HepG2 (cell line): ENCODE data around the gene TBC1D21. TPM values are rescaled to one million over a fixed set of nuclear protein-coding genes. Genes with fewer than 3 reads are reported as not detected.

Source experiments
- ATAC-seq: fragments of 200-7000 bp; cut with Tn5 transposase; 3 replicates; pipeline ENCODE4 v1.9.1; 2020; ENCODE audit warnings: mild to moderate bottlenecking, moderate library complexity
- BruUV-seq: library from RNA; stranded (reverse); fragments of 400-500 nt; replicated peaks from 2 replicates; lab custom pipeline; 2021; lab: Mats Ljungman, UMichigan
- CTCF ChIA-PET: fragments of 300-600 bp; formaldehyde crosslinking; extraction: SDS; loops from one replicate; lab custom pipeline; 2021; ENCODE audit warnings: low total read pairs, inconsistent platforms, low intra/inter-chr PET ratio; lab: Yijun Ruan, JAX
- POLR2A ChIA-PET: fragments of 350-600 bp; sonication (Branson Sonifier 250); formaldehyde crosslinking; loops from one replicate; lab custom pipeline; 2020; ENCODE audit warnings: antibody characterized with exemption, inconsistent platforms; lab: Yijun Ruan, JAX
- DNase-seq: peaks from one replicate; pipeline ENCODE4 v3.0.0-alpha.2; 2015; ENCODE audit warnings: low spot score
- FAIRE-seq: peaks from 3 replicates; lab custom pipeline; 2011; peaks lifted over from hg19 to GRCh38; lab: Jason Lieb, UNC
- H2AFZ ChIP-seq: one replicate; pipeline ENCODE4 v1.6.1; 2011; ENCODE audit warnings: low read length, inconsistent platforms
- H3K27ac ChIP-seq: fragments of 300-600 bp; 3 replicates; pipeline ENCODE4 v1.8.0; 2011; ENCODE audit warnings: mixed run types, mild to moderate bottlenecking, mixed read lengths, low read length, inconsistent platforms; ENCODE audit not compliant: insufficient read depth; ENCODE audit errors: extremely low read length
- H3K27me3 ChIP-seq, 2 experiments: fragments of 200-600 bp in 1 of 2; 2 replicates in 1 of 2; 3 replicates in 1 of 2; pipeline versions ENCODE4 v1.6.0 to v1.8.0; 2011; ENCODE audit warnings: low read length in 2 of 2, mild to moderate bottlenecking in 2 of 2, moderate library complexity in 2 of 2, inconsistent platforms in 1 of 2; ENCODE audit not compliant: insufficient read depth in 2 of 2, control insufficient read depth in 1 of 2
- H3K36me3 ChIP-seq, 2 experiments: fragments of 200-600 bp in 1 of 2; replicated peaks in 1 of 2; 2 replicates in 1 of 2; 3 replicates in 1 of 2; pipeline versions ENCODE4 v1.5.1 to v1.8.0; 2011; ENCODE audit warnings: low read length in 2 of 2, inconsistent platforms in 1 of 2; ENCODE audit not compliant: insufficient read depth in 2 of 2, control insufficient read depth in 1 of 2
- H3K4me1 ChIP-seq: 2 replicates; pipeline ENCODE4 v1.5.1; 2012; ENCODE audit warnings: low read length, inconsistent platforms; ENCODE audit not compliant: insufficient read depth
- H3K4me2 ChIP-seq: 2 replicates; pipeline ENCODE4 v1.6.0; 2011; ENCODE audit warnings: low read depth, low read length, inconsistent platforms
- H3K4me3 ChIP-seq, 3 experiments: fragments of 200-600 bp in 1 of 3; sonication (generic), shearing (Covaris generic) in 1 of 3; replicated peaks in 1 of 3; 2 replicates each; pipeline ENCODE4 v1.5.1; 2011 to 2016; ENCODE audit warnings: low read length in 3 of 3, inconsistent platforms in 2 of 3, low read depth in 2 of 3, mild to moderate bottlenecking in 2 of 3, control low read depth in 1 of 3, mixed read lengths in 1 of 3; ENCODE audit not compliant: insufficient read depth in 1 of 3
- H3K79me2 ChIP-seq: one replicate; pipeline ENCODE4 v1.6.1; 2011; ENCODE audit warnings: low read length, inconsistent platforms; ENCODE audit not compliant: insufficient read depth
- H3K9ac ChIP-seq: 2 replicates; pipeline ENCODE4 v1.6.0; 2011; ENCODE audit warnings: mild to moderate bottlenecking, low read depth, low read length, inconsistent platforms; ENCODE audit not compliant: insufficient read depth
- H3K9me3 ChIP-seq: 2 replicates; pipeline ENCODE4 v1.5.1; 2012; ENCODE audit warnings: mild to moderate bottlenecking, low read length
- H4K20me1 ChIP-seq: 2 replicates; pipeline ENCODE4 v1.6.0; 2011; ENCODE audit warnings: inconsistent platforms, mild to moderate bottlenecking, low read length, moderate library complexity; ENCODE audit not compliant: insufficient read depth
- ATF2 ChIP-seq: sonication (generic); formaldehyde crosslinking; IDR thresholded peaks from 2 replicates; pipeline ENCODE4 v1.4.0; 2020; ENCODE audit warnings: missing genetic modification reagents
- HNF1B ChIP-seq: sonication (generic); formaldehyde crosslinking; IDR thresholded peaks from 2 replicates; pipeline ENCODE4 v1.5.1; 2020; ENCODE audit warnings: mild to moderate bottlenecking, moderate library complexity, missing genetic modification reagents
- MIER2 ChIP-seq: IDR thresholded peaks from 2 replicates; pipeline ENCODE4 v1.6.1; 2016; ENCODE audit warnings: missing biosample characterization, missing genetic modification reagents
- RFXAP ChIP-seq: sonication (generic); formaldehyde crosslinking; IDR thresholded peaks from 2 replicates; pipeline ENCODE4 v1.4.0; 2020; ENCODE audit warnings: missing genetic modification reagents, borderline replicate concordance
- SMAD9 ChIP-seq: sonication (generic); formaldehyde crosslinking; IDR thresholded peaks from 2 replicates; pipeline ENCODE4 v1.5.1; 2020; ENCODE audit warnings: mild to moderate bottlenecking, missing genetic modification reagents
- TARDBP ChIP-seq: sonication (generic); formaldehyde crosslinking; IDR thresholded peaks from 2 replicates; pipeline ENCODE4 v1.8.0; 2022; ENCODE audit warnings: mild to moderate bottlenecking, missing genetic modification reagents
- ZBED4 ChIP-seq: sonication (generic); formaldehyde crosslinking; IDR thresholded peaks from 2 replicates; pipeline ENCODE4 v1.4.0; 2020; ENCODE audit warnings: missing genetic modification reagents, borderline replicate concordance
- ZBTB7B ChIP-seq: sonication (generic); formaldehyde crosslinking; IDR thresholded peaks from 2 replicates; pipeline ENCODE4 v1.4.0; 2020; ENCODE audit warnings: missing genetic modification reagents
- ZNF33A ChIP-seq: sonication (generic); formaldehyde crosslinking; IDR thresholded peaks from 2 replicates; pipeline ENCODE4 v1.5.1; 2020; ENCODE audit warnings: missing genetic modification reagents, mild to moderate bottlenecking, moderate library complexity, borderline replicate concordance
- ZNF614 ChIP-seq: IDR thresholded peaks from 2 replicates; pipeline ENCODE4 v1.6.1; 2018; ENCODE audit warnings: missing biosample characterization, missing genetic modification reagents, inconsistent platforms, borderline replicate concordance
- ZSCAN22 ChIP-seq: sonication (generic); formaldehyde crosslinking; IDR thresholded peaks from 2 replicates; pipeline ENCODE4 v1.4.0; 2020; ENCODE audit warnings: mild to moderate bottlenecking, missing genetic modification reagents
- ZSCAN29 ChIP-seq: sonication (generic); formaldehyde crosslinking; conservative IDR thresholded peaks from 2 replicates; pipeline ENCODE4 v1.4.0; 2020; ENCODE audit warnings: mild to moderate bottlenecking, missing genetic modification reagents
- WGBS: methylation state at CpG from one replicate; pipeline ENCODE4 v1.1.6; 2017; ENCODE audit warnings: low lambda C conversion rate; 5-methylcytosine and 5-hydroxymethylcytosine counted together
- in situ Hi-C: cut with HindIII; loops from 2 replicates; pipeline ENCODE4 v1.10.0; 2017; ENCODE audit warnings: low pct_unique_long_range_greater_than_20kb; ENCODE audit not compliant: extremely low pct_ligation_motif_present
- intact Hi-C: fragments of 100-400 bp; cut with micrococcal nuclease; formaldehyde crosslinking; loops from one replicate; pipeline ENCODE4 v1.10.0; 2022; ENCODE audit not compliant: unreplicated experiment
- polyA plus RNA-seq, 8 experiments: library from polyadenylated mRNA; depleted of rRNA in 3 of 8; stranded (reverse) in 7 of 8; unstranded in 1 of 8; fragments of >200 nt; fragmentation: Illumina TruSeq in 4 of 8; extraction: Trizol in 4 of 8; gene quantifications; 2 replicates each; pipeline versions ENCODE4 v1.2.1 to v1.2.3, GENCODE V29; 2011 to 2016; ENCODE audit warnings: low read depth in 4 of 8, missing spikeins in 1 of 8, mixed read lengths in 1 of 8; ENCODE audit not compliant: insufficient read depth in 1 of 8
- total RNA-seq, 5 experiments: library from RNA; depleted of rRNA; stranded (reverse); fragments of >200 nt; fragmentation: Illumina TruSeq; extraction: Trizol; gene quantifications; 2 replicates each; pipeline ENCODE4 v1.2.3, GENCODE V29; 2016; ENCODE audit warnings: low read depth in 1 of 5
- TF ChIP-seq, protein P1 (sequence below): sonication (generic); formaldehyde crosslinking; IDR thresholded peaks from 2 replicates; pipeline ENCODE4 v1.5.0; 2020; ENCODE audit warnings: mild to moderate bottlenecking, missing genetic modification reagents, borderline replicate concordance

Gene TBC1D21
- total and polyA plus RNA-seq, 2 of the 13 experiments (the other 11 are each of a cell fraction or from before 2014, with no cell fraction given): not detected

DNA sequence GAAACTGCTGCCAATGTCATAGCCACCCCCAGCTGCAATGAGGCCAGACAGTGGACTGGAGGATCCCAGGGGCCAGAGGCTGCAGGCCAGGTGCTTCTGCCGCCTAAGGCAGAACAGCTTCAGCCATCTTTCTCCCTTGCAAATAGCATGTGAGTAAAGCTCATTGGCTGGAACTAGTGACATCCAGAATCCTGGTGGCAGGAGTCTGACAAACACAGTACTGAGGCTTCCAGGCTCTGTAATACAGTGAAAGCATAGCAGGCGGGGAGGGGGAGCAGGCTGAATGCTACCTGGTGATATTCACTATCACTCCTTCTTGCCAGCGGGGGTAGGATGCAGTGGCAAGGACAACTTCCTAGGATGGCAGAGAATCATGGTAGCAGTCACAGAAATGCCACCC is 36.5 kb upstream of the TBC1D21 start (continued):
- TF ChIP-seq ZSCAN29 (CRISPR knock-in tag) (no peak), ATF2 (no peak), HNF1B (CRISPR knock-in tag) (no peak), ZSCAN22 (no peak)

DNA sequence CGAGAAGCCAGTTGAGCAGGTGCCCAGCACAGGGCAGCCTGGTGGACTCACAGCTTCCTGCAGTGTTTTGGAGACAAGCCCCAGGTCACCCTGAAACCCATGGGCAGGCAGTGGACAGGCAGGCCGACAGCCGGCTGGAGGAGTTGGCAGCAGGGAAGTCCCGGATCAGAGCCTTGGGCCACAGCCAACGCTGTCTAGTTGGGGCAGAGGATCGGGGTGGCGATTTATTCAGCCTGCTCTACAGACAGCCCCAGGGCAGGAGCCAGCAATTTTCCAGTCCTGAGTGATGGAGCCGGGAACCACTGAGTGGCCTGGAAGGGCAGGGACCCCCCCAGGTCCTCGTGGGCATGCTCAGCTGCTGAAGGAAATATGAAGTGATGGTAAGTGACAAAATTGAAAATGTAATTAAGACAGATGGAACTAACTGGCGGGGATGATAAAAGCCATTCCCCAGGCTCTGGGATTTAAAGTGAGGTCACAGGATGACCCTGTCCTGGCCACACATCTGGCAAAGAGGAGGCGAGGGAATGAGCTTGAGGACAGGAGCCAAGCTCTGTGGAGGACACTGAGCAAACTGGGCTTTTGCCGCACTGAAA is 34.4 kb upstream of the TBC1D21 start:
- peaks cover 0 to 33% of the 10 kb centered on the region in 2 experiments; a peak in 3 of 5 replicates for H3K27me3 ChIP-seq
- H3K36me3 ChIP-seq: no peaks in the 10 kb centered on the region
- ATAC-seq: no peak
- DNase-seq: no peak
- no peak overlapping the region for H2AFZ ChIP-seq
- H3K4me3 ChIP-seq: no peak overlapping the region
- no TSS peak for BruUV-seq
- in situ Hi-C loops: no loop called here
- H3K9me3 ChIP-seq: no peaks in the 10 kb centered on the region
- H3K4me2 ChIP-seq: no peak overlapping the region
- FAIRE-seq: no peak
- CTCF ChIA-PET: no interaction called here
- POLR2A ChIA-PET: no interaction called here
- 9% methylated on average over 6 of the region's 12 CpGs for WGBS
- H3K9ac ChIP-seq: no peak overlapping the region
- no peaks in the 10 kb centered on the region for H3K4me1 ChIP-seq
- intact Hi-C loops: no loop called here
- no peaks in the 10 kb centered on the region for H3K79me2 ChIP-seq
- H4K20me1 ChIP-seq: no peaks in the 10 kb centered on the region
- no peak overlapping the region for H3K27ac ChIP-seq
- TF ChIP-seq SMAD9 (CRISPR knock-in tag) (no peak), TARDBP (CRISPR knock-in tag) (no peak), RFXAP (CRISPR knock-in tag) (no peak), ZNF614 (no peak), ZNF33A (CRISPR knock-in tag) (no peak), MIER2 (CRISPR knock-in tag) (no peak), ZBED4 (no peak), ZBTB7B (CRISPR knock-in tag) (no peak)
- TF ChIP-seq, protein P1, sequence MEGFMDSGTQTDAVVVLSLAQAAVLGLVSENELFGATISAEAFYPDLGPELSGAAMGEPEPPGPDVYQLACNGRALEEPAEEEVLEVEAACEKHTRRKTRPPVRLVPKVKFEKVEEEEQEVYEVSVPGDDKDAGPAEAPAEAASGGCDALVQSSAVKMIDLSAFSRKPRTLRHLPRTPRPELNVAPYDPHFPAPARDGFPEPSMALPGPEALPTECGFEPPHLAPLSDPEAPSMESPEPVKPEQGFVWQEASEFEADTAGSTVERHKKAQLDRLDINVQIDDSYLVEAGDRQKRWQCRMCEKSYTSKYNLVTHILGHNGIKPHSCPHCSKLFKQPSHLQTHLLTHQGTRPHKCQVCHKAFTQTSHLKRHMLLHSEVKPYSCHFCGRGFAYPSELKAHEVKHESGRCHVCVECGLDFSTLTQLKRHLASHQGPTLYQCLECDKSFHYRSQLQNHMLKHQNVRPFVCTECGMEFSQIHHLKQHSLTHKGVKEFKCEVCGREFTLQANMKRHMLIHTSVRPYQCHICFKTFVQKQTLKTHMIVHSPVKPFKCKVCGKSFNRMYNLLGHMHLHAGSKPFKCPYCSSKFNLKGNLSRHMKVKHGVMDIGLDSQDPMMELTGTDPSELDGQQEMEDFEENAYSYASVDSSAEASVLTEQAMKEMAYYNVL (CRISPR knock-in tag): no peak
